Calu3 (cell line): ENCODE measurements around the gene HAT1. TPM values are rescaled to one million over a fixed set of nuclear protein-coding genes. Genes with fewer than 3 reads are reported as not detected.
"Not testable (repeated sequence)": the region's sequence is repeated elsewhere in the genome, so short reads cannot be mapped to it uniquely, and the experiment has no call there.

Source experiments
- BruUV-seq: library from RNA; stranded (reverse); fragments of 400-500 nt; replicated peaks from 2 replicates; lab custom pipeline; 2021; lab: Mats Ljungman, UMichigan
- CTCF ChIA-PET: fragments of 300-600 bp; sonication (Branson Sonifier 250); formaldehyde crosslinking; loops from one replicate; lab custom pipeline; 2022; ENCODE audit warnings: antibody characterized with exemption; lab: Charles Lee
- DNase-seq: peaks from one replicate; pipeline ENCODE4 v3.0.0; 2022
- H3K27ac Mint-ChIP-seq: one replicate; pipeline ENCODE4 v1.8.0; 2022; ENCODE audit warnings: mixed read lengths; ENCODE audit not compliant: unreplicated experiment
- H3K27me3 Mint-ChIP-seq: one replicate; pipeline ENCODE4 v1.8.0; 2022; ENCODE audit warnings: mixed read lengths; ENCODE audit not compliant: unreplicated experiment
- H3K36me3 Mint-ChIP-seq: one replicate; pipeline ENCODE4 v1.8.0; 2022; ENCODE audit warnings: mild to moderate bottlenecking, moderate library complexity, mixed read lengths; ENCODE audit not compliant: insufficient read depth, unreplicated experiment
- H3K4me1 Mint-ChIP-seq: one replicate; pipeline ENCODE4 v1.8.0; 2022; ENCODE audit warnings: mild to moderate bottlenecking, low read depth, mixed read lengths; ENCODE audit not compliant: unreplicated experiment
- H3K4me3 Mint-ChIP-seq: one replicate; pipeline ENCODE4 v1.8.0; 2022; ENCODE audit warnings: mild to moderate bottlenecking, low read depth, moderate library complexity, mixed read lengths; ENCODE audit not compliant: unreplicated experiment
- H3K9me3 Mint-ChIP-seq: one replicate; pipeline ENCODE4 v1.8.0; 2022; ENCODE audit warnings: low read depth, mixed read lengths; ENCODE audit not compliant: unreplicated experiment
- CTCF ChIP-seq: fragments of 200-600 bp; IDR thresholded peaks from one replicate; pipeline ENCODE4 v1.8.0; 2022; ENCODE audit warnings: antibody characterized with exemption; ENCODE audit not compliant: unreplicated experiment
- intact Hi-C: fragments of 100-400 bp; cut with micrococcal nuclease; formaldehyde crosslinking; loops from one replicate; pipeline ENCODE4 v1.10.0; 2022; ENCODE audit not compliant: unreplicated experiment
- total RNA-seq: library from RNA; stranded (reverse); gene quantifications from 2 replicates; pipeline ENCODE4 v1.2.3, GENCODE V29; 2022

HAT1 gene
- total RNA-seq, 1 experiment from 2014 or later = 64.3 TPM

GRCh38 chr2:171966688-171967087, 44.4 kb downstream of the HAT1 start:
- intact Hi-C loops = no loop called here

GRCh38 chr2:171968509-171968908, 46.2 kb downstream of the HAT1 start:
- BruUV-seq = no TSS peak
- no peaks in the 10 kb centered on the region for H3K9me3 Mint-ChIP-seq
- no peak for DNase-seq
- H3K4me1 Mint-ChIP-seq = no peaks in the 10 kb centered on the region
- intact Hi-C loops = no loop called here
- H3K4me3 Mint-ChIP-seq = no peak overlapping the region
- CTCF ChIA-PET = no interaction called here
- TF ChIP-seq CTCF = no peak
- H3K27me3 Mint-ChIP-seq = no peaks in the 10 kb centered on the region
- H3K36me3 Mint-ChIP-seq = no peaks in the 10 kb centered on the region
- H3K27ac Mint-ChIP-seq = no peak overlapping the region

More at GRCh38 chr2:171966688-171967087, 44.4 kb downstream of the HAT1 start:
- no peaks in the 10 kb centered on the region for H3K9me3 Mint-ChIP-seq
- DNase-seq = no peak
- H3K4me1 Mint-ChIP-seq = no peaks in the 10 kb centered on the region
- TF ChIP-seq CTCF = no peak
- H3K27me3 Mint-ChIP-seq = no peaks in the 10 kb centered on the region
- CTCF ChIA-PET = no interaction called here
- H3K4me3 Mint-ChIP-seq = no peak overlapping the region
- H3K27ac Mint-ChIP-seq = no peak overlapping the region
- no peaks in the 10 kb centered on the region for H3K36me3 Mint-ChIP-seq
- BruUV-seq = no TSS peak

GRCh38 chr2:171972329-171972982, 50.2 kb downstream of the HAT1 start:
- intact Hi-C loops = no loop called here
- Mint-ChIP-seq H3K4me1 (no peaks in the 10 kb centered on the region), H3K4me3 (no peak overlapping the region), H3K27ac (no peak overlapping the region), H3K9me3 (no peaks in the 10 kb centered on the region), H3K36me3 (no peaks in the 10 kb centered on the region), H3K27me3 (no peaks in the 10 kb centered on the region)
- CTCF ChIA-PET = interaction anchor here (0.6 kb wide), 1 partner anchor 59 kb away, joined by 4 read pairs; no protein-coding TSS in a partner anchor
- DNase-seq = no peak
- BruUV-seq = no TSS peak
- TF ChIP-seq CTCF = no peak

GRCh38 chr2:171979103-171979502, 56.8 kb downstream of the HAT1 start:
- BruUV-seq = no TSS peak
- no peak for TF ChIP-seq CTCF
- Mint-ChIP-seq H3K27ac (no peak overlapping the region), H3K27me3 (no peaks in the 10 kb centered on the region), H3K4me3 (no peak overlapping the region), H3K4me1 (no peaks in the 10 kb centered on the region), H3K36me3 (peaks cover 6% of the 10 kb centered on the region), H3K9me3 (no peaks in the 10 kb centered on the region)
- CTCF ChIA-PET = interaction anchor here (0.5 kb wide), 1 partner anchor 99 kb away, joined by 4 read pairs; no protein-coding TSS in a partner anchor
- no peak for DNase-seq
- intact Hi-C loops = no loop called here

- intact Hi-C loops, CTCF ChIA-PET: not testable (repeated sequence)
These were observed 61.7 kb downstream of the HAT1 start for GRCh38 chr2:171983924-171984323.

More at GRCh38 chr2:171983924-171984323, 61.7 kb downstream of the HAT1 start:
- H3K36me3 Mint-ChIP-seq, H3K4me1 Mint-ChIP-seq, H3K27me3 Mint-ChIP-seq, H3K4me3 Mint-ChIP-seq, DNase-seq, BruUV-seq, H3K9me3 Mint-ChIP-seq, H3K27ac Mint-ChIP-seq: not testable (repeated sequence)
